Large intestine (tissue), 3 donors: ENCODE data around the gene GRK4. TPM values are rescaled to one million over a fixed set of nuclear protein-coding genes. Genes with fewer than 3 reads are reported as not detected.
"Not testable (repeated sequence)": the region's sequence is repeated elsewhere in the genome, so short reads cannot be mapped to it uniquely, and the experiment has no call there.

ENCODE experiments used
- DNase-seq, 2 donors: peaks; one replicate each; pipeline versions ENCODE4 v3.0.0 to v3.0.0-alpha.2; 2013
- H3K27ac ChIP-seq: one replicate; pipeline ENCODE4 v1.5.1; 2013; ENCODE audit warnings: low read length
- H3K27me3 ChIP-seq: 2 replicates; pipeline ENCODE4 v1.6.1; 2013; ENCODE audit warnings: low read length; ENCODE audit not compliant: control insufficient read depth, insufficient read depth
- H3K36me3 ChIP-seq: 2 replicates; pipeline ENCODE4 v1.6.1; 2013; ENCODE audit warnings: low read length; ENCODE audit not compliant: control insufficient read depth, insufficient read depth
- H3K4me1 ChIP-seq: one replicate; pipeline ENCODE4 v1.6.1; 2013; ENCODE audit warnings: low read length; ENCODE audit not compliant: control insufficient read depth, insufficient read depth
- H3K4me3 ChIP-seq: one replicate; pipeline ENCODE4 v1.5.1; 2013; ENCODE audit warnings: low read length
- H3K9me3 ChIP-seq: one replicate; pipeline ENCODE4 v1.6.1; 2013; ENCODE audit warnings: mild to moderate bottlenecking, low read depth, low read length, moderate library complexity; ENCODE audit not compliant: control insufficient read depth
- WGBS: methylation state at CpG from one replicate; pipeline ENCODE4 v1.1.5; 2013; ENCODE audit warnings: low lambda C conversion rate; ENCODE audit not compliant: insufficient coverage; 5-methylcytosine and 5-hydroxymethylcytosine counted together
- polyA plus RNA-seq: library from polyadenylated mRNA; unstranded; fragments of 120-200 nt; gene quantifications from one replicate; pipeline ENCODE4 v1.2.1, GENCODE V29; 2013

The GRK4 gene
- polyA plus RNA-seq, 1 donor, result 5.5 TPM

- Histone ChIP-seq H3K27me3 (peaks cover 2% of the 10 kb centered on the region), H3K4me3 (peak overlapping the region; percentile 28), H3K9me3 (peaks cover 3% of the 10 kb centered on the region), H3K27ac (no peak overlapping the region), H3K4me1 (peaks cover 18% of the 10 kb centered on the region), H3K36me3 (no peaks in the 10 kb centered on the region)
- peak; percentile 46 to 75 for DNase-seq
- no CpG with 5 or more reads among the region's 57 CpGs for WGBS
These were observed 78.1 kb downstream of the GRK4 start for GRCh38 chr4:3041192-3042142.

- H3K36me3 ChIP-seq, result no peaks in the 10 kb centered on the region
- peaks cover 3% of the 10 kb centered on the region for H3K9me3 ChIP-seq
- H3K27ac ChIP-seq, result no peak overlapping the region
- H3K4me3 ChIP-seq, result peak overlapping the region; percentile 28
- peaks cover 2% of the 10 kb centered on the region for H3K27me3 ChIP-seq
- DNase-seq, result no peak
- H3K4me1 ChIP-seq, result peaks cover 18% of the 10 kb centered on the region
- 100% methylated on average over 1 of the region's 10 CpGs for WGBS
These were observed 78.9 kb downstream of the GRK4 start for GRCh38 chr4:3042226-3042625.

DNA sequence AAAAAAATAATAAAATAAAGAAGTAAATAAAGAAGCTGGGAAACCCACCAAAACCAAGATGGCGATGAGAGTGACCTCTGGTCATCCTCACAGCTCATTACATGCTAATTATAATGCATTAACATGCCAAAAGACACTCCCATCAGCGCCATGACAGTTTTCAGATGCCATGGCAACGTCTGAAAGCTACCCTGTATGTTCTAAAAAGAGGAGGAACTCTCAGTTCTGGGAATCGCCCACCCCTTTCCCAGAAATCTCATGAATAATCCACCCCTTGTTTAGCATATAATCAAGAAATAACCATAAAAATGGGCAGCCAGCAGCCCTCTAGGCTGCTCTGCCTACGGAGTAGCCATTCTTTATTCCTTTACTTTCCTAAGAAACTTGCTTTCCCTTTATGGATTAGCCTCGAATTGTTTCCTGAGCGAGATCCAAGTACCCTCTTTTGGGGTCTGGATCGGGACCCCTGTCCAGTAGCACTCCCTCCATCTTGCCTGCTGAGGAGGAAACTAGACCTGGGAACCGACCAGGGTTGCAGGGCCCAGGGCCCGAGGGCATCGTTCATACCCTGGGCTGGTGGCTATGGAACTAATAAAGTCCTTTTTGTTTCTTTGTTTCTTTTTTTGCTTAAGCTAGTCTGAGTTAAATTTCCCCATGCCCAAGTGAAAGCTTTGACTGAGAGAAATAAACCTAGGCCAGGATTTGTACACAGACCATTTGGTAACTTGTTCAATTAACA is 80.1 kb downstream of the GRK4 start:
- WGBS, result 80% methylated on average over 1 of the region's 11 CpGs
- peaks cover 3% of the 10 kb centered on the region for H3K9me3 ChIP-seq
- H3K4me3 ChIP-seq, result no peak overlapping the region
- peaks cover 18% of the 10 kb centered on the region for H3K4me1 ChIP-seq
- no peak for DNase-seq
- no peaks in the 10 kb centered on the region for H3K36me3 ChIP-seq
- H3K27me3 ChIP-seq, result peaks cover 2% of the 10 kb centered on the region
- H3K27ac ChIP-seq, result no peak overlapping the region

GRCh38 chr4:3044870-3045819 is 81.8 kb downstream of the GRK4 start:
- Histone ChIP-seq H3K36me3 (no peaks in the 10 kb centered on the region), H3K27me3 (peaks cover 2% of the 10 kb centered on the region), H3K4me3 (no peak overlapping the region), H3K4me1 (peaks cover 18% of the 10 kb centered on the region), H3K27ac (no peak overlapping the region), H3K9me3 (peaks cover 3% of the 10 kb centered on the region)
- peak; percentile 25 to 65 for DNase-seq
- WGBS, result no CpG with 5 or more reads among the region's 22 CpGs

GRCh38 chr4:3046162-3046561 is 82.8 kb downstream of the GRK4 start:
- Histone ChIP-seq H3K27me3 (peaks cover 2% of the 10 kb centered on the region), H3K36me3 (no peaks in the 10 kb centered on the region), H3K4me3 (no peak overlapping the region), H3K9me3 (peaks cover 1% of the 10 kb centered on the region), H3K4me1 (peaks cover 18% of the 10 kb centered on the region), H3K27ac (no peak overlapping the region)
- 100% methylated on average over 2 of the region's 7 CpGs for WGBS
- no peak for DNase-seq

DNA sequence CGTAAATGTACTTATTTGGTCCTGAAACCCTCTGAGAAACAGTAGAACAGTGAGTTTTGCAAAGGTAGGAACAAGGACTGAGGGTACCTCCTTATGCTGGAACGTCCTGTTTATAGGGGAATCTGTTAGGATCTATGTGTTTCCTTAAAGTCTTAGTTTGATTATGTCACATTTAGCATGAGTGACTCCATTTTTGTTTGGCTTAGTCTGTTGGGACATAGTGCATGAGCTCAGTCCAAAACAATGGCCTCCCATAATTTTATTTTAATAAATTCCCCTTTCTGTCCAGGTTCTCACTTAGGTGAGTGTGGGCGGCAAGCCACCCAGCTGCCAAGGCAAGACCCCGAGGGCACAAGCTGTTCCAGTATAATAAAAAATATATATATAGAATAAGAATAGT is 83.3 kb downstream of the GRK4 start:
- Histone ChIP-seq H3K36me3 (no peaks in the 10 kb centered on the region), H3K9me3 (no peaks in the 10 kb centered on the region), H3K4me3 (no peak overlapping the region), H3K27me3 (peaks cover 2% of the 10 kb centered on the region), H3K4me1 (peaks cover 18% of the 10 kb centered on the region), H3K27ac (no peak overlapping the region)
- DNase-seq, result no peak
- WGBS, result no CpG with 5 or more reads among the region's 4 CpGs

- no peaks in the 10 kb centered on the region for H3K9me3 ChIP-seq
- DNase-seq, result peak; percentile 36 to 69
- WGBS, result no CpG with 5 or more reads among the region's 20 CpGs
- H3K27me3 ChIP-seq, result no peaks in the 10 kb centered on the region
- H3K27ac ChIP-seq, result no peak overlapping the region
- no peak overlapping the region for H3K4me3 ChIP-seq
- no peaks in the 10 kb centered on the region for H3K36me3 ChIP-seq
- H3K4me1 ChIP-seq, result peaks cover 12% of the 10 kb centered on the region
These were observed 84.3 kb downstream of the GRK4 start for GRCh38 chr4:3047464-3048286.

GRCh38 chr4:3051141-3051897 is 87.9 kb downstream of the GRK4 start:
- H3K36me3 ChIP-seq, DNase-seq, H3K4me3 ChIP-seq, H3K4me1 ChIP-seq, H3K27me3 ChIP-seq, H3K9me3 ChIP-seq, H3K27ac ChIP-seq: not testable (repeated sequence)
- WGBS, result no CpG with 5 or more reads among the region's 12 CpGs

GRCh38 chr4:3054169-3054759 is 90.9 kb downstream of the GRK4 start:
- no peak for DNase-seq
- WGBS, result 43% methylated on average over 1 of the region's 2 CpGs
- Histone ChIP-seq H3K4me3 (no peak overlapping the region), H3K36me3 (no peaks in the 10 kb centered on the region), H3K27ac (no peak overlapping the region), H3K4me1 (no peaks in the 10 kb centered on the region), H3K9me3 (no peaks in the 10 kb centered on the region), H3K27me3 (no peaks in the 10 kb centered on the region)
